Measurements from ENCODE around the gene ZNF678.

DNA sequence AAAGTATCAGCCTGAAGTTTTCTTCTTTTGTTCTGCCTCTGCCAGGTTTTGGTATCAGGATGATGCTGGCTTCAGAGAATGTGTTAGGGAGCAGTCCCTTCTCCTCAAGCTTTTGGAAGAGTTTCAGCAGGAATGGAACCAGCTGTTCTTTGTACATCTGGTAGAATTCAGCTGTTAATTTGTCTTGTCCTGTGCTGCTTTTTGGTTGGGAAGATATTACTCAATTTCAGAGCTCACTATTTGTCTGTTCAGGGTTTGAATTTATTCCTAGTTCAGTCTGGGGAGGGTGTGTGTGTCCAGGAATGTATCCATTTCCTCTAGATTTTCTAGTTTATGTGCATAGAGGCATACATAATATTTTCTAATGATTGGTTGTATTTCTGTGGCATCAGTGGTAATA lies 12.8 kb downstream of the ZNF678 start:
- TF ChIP-seq GATA2 (IDR thresholded peaks at IDR 0.05; ENCODE audit: low read depth, low read length), result no peak
- TF ChIP-seq GATA3 (IDR thresholded peaks at IDR 0.05; ENCODE audit: low read depth, low read length), result no peak

Measured in SH-SY5Y (cell line).